H1 (cell line): ENCODE results near the gene ZSCAN18. TPM values are rescaled to one million over a fixed set of nuclear protein-coding genes. Genes with fewer than 3 reads are reported as not detected.

Experiments
- CTCF ChIA-PET: fragments of 300-600 bp; sonication (Branson Sonifier 250); formaldehyde crosslinking; loops from one replicate; lab custom pipeline; 2021; ENCODE audit not compliant: partially characterized antibody; lab: Charles Lee
- POLR2A ChIA-PET: fragments of 300-600 bp; sonication (Branson Sonifier 250); formaldehyde crosslinking; loops from one replicate; lab custom pipeline; 2021; ENCODE audit warnings: inconsistent platforms; ENCODE audit not compliant: partially characterized antibody; lab: Charles Lee
- DNase-seq, 2 experiments: peaks; one replicate each; pipeline versions ENCODE4 v3.0.0 to v3.0.0-alpha.2; 2010 to 2022; ENCODE audit warnings: low spot score in 2 of 2, low read depth in 1 of 2, mixed read lengths in 1 of 2
- FAIRE-seq: peaks from 2 replicates; lab custom pipeline; 2011; peaks lifted over from hg19 to GRCh38; lab: Jason Lieb, UNC
- H2AFZ ChIP-seq: 2 replicates; pipeline ENCODE4 v1.8.1; 2012; ENCODE audit warnings: low read length, inconsistent platforms
- H2AK5ac ChIP-seq: 2 replicates; pipeline ENCODE4 v1.6.1; 2013; ENCODE audit warnings: low read depth, low read length
- H2BK120ac ChIP-seq: replicated peaks from 2 replicates; pipeline ENCODE3; 2013; ENCODE audit warnings: low read depth, low read length, inconsistent platforms
- H2BK12ac ChIP-seq: 2 replicates; pipeline ENCODE4 v1.6.1; 2013; ENCODE audit warnings: low read depth, low read length
- H2BK15ac ChIP-seq: 2 replicates; pipeline ENCODE4 v1.6.1; 2013; ENCODE audit warnings: low read length
- H2BK20ac ChIP-seq: 2 replicates; pipeline ENCODE4 v1.6.1; 2013; ENCODE audit warnings: low read length
- H2BK5ac ChIP-seq: 2 replicates; pipeline ENCODE4 v1.6.1; 2013; ENCODE audit warnings: low read depth, low read length
- H3K14ac ChIP-seq: 2 replicates; pipeline ENCODE4 v1.6.1; 2013; ENCODE audit warnings: inconsistent platforms; ENCODE audit not compliant: insufficient read length
- H3K18ac ChIP-seq: 2 replicates; pipeline ENCODE4 v1.6.1; 2013; ENCODE audit warnings: low read length; ENCODE audit errors: extremely low read depth
- H3K23ac ChIP-seq: 2 replicates; pipeline ENCODE4 v1.6.1; 2013; ENCODE audit warnings: inconsistent platforms; ENCODE audit not compliant: insufficient read length
- H3K23me2 ChIP-seq: 2 replicates; pipeline ENCODE4 v1.6.1; 2013; ENCODE audit warnings: low read depth, low read length
- H3K27ac ChIP-seq: 2 replicates; pipeline ENCODE4 v1.6.1; 2011; ENCODE audit warnings: low read depth, low read length, inconsistent platforms
- H3K27me3 ChIP-seq, 4 experiments: replicated peaks in 1 of 4; 1 replicate in 1 of 4; 2 replicates in 3 of 4; pipeline versions ENCODE4 v1.6.1 to v1.8.1; 2011 to 2013; ENCODE audit warnings: low read length in 3 of 4, mild to moderate bottlenecking in 3 of 4, inconsistent platforms in 2 of 4, mixed read lengths in 2 of 4, moderate library complexity in 1 of 4; ENCODE audit not compliant: control insufficient read depth in 3 of 4, insufficient read depth in 3 of 4; ENCODE audit errors: extremely low read depth in 1 of 4
- H3K36me3 ChIP-seq, 4 experiments: 2 replicates each; pipeline versions ENCODE4 v1.6.1 to v1.8.1; 2011 to 2013; ENCODE audit warnings: mild to moderate bottlenecking in 4 of 4, low read length in 3 of 4, moderate library complexity in 2 of 4, control low read depth in 1 of 4, inconsistent platforms in 1 of 4; ENCODE audit not compliant: insufficient read depth in 4 of 4, control insufficient read depth in 2 of 4
- H3K4ac ChIP-seq: replicated peaks from 2 replicates; pipeline ENCODE3; 2013; ENCODE audit warnings: low read length, low read depth, mixed read lengths, inconsistent platforms; ENCODE audit not compliant: insufficient read length
- H3K4me1 ChIP-seq, 4 experiments: replicated peaks in 1 of 4; 1 replicate in 1 of 4; 2 replicates in 3 of 4; pipeline versions ENCODE4 v1.6.1 to v1.8.1; 2011 to 2013; ENCODE audit warnings: low read length in 3 of 4, inconsistent platforms in 2 of 4, mixed read lengths in 1 of 4; ENCODE audit not compliant: insufficient read depth in 4 of 4, control insufficient read depth in 3 of 4
- H3K4me2 ChIP-seq, 2 experiments: 2 replicates each; pipeline versions ENCODE4 v1.6.1 to v1.8.1; 2011 to 2013; ENCODE audit warnings: low read depth in 2 of 2, low read length in 2 of 2, control low read depth in 1 of 2, inconsistent platforms in 1 of 2, mild to moderate bottlenecking in 1 of 2; ENCODE audit not compliant: insufficient read depth in 1 of 2
- H3K4me3 ChIP-seq, 4 experiments: fragments of 200-600, 300-600 bp in 1 of 4; sonication (generic), shearing (Covaris generic), sonication (Bioruptor Twin) in 1 of 4; 2 replicates each; pipeline versions ENCODE4 v1.5.1 to v1.8.1; 2011 to 2016; ENCODE audit warnings: low read length in 4 of 4, low read depth in 3 of 4, control low read depth in 2 of 4, inconsistent platforms in 2 of 4, mild to moderate bottlenecking in 2 of 4, mixed read lengths in 1 of 4, moderate library complexity in 1 of 4; ENCODE audit not compliant: insufficient read depth in 2 of 4; ENCODE audit errors: extremely low read depth in 1 of 4
- H3K56ac ChIP-seq: replicated peaks from 2 replicates; pipeline ENCODE3; 2013; ENCODE audit warnings: low read depth, mild to moderate bottlenecking, mixed read lengths, low read length, inconsistent platforms; ENCODE audit not compliant: insufficient read length
- H3K79me1 ChIP-seq: 2 replicates; pipeline ENCODE4 v1.6.1; 2013; ENCODE audit warnings: low read depth, low read length, control low read depth
- H3K79me2 ChIP-seq, 2 experiments: 2 replicates each; pipeline versions ENCODE4 v1.6.1 to v1.8.1; 2012 to 2013; ENCODE audit warnings: low read length in 2 of 2, mild to moderate bottlenecking in 2 of 2, inconsistent platforms in 1 of 2; ENCODE audit not compliant: insufficient read depth in 2 of 2, control insufficient read depth in 1 of 2
- H3K9ac ChIP-seq, 4 experiments: replicated peaks in 1 of 4; 1 replicate in 1 of 4; 2 replicates in 3 of 4; pipeline versions ENCODE4 v1.6.1 to v1.8.1; 2011 to 2013; ENCODE audit warnings: low read depth in 3 of 4, low read length in 3 of 4, control low read depth in 2 of 4, mild to moderate bottlenecking in 2 of 4, moderate library complexity in 2 of 4, inconsistent platforms in 1 of 4; ENCODE audit errors: extremely low read depth in 1 of 4
- H3K9me3 ChIP-seq, 2 experiments: 2 replicates each; pipeline versions ENCODE4 v1.6.1 to v1.8.1; 2012 to 2013; ENCODE audit warnings: mild to moderate bottlenecking in 2 of 2, moderate library complexity in 2 of 2, control low read depth in 1 of 2, inconsistent platforms in 1 of 2, low read depth in 1 of 2, low read length in 1 of 2, mixed read lengths in 1 of 2; ENCODE audit not compliant: insufficient read depth in 2 of 2
- H4K20me1 ChIP-seq, 2 experiments: replicated peaks in 1 of 2; 2 replicates each; pipeline versions ENCODE3 to v1.8.1; 2011 to 2013; ENCODE audit warnings: inconsistent platforms in 2 of 2, low read length in 2 of 2, mild to moderate bottlenecking in 1 of 2; ENCODE audit not compliant: insufficient read depth in 2 of 2, control insufficient read depth in 1 of 2
- H4K5ac ChIP-seq: 2 replicates; pipeline ENCODE4 v1.6.1; 2013; ENCODE audit warnings: low read length, low read depth, mixed read lengths, inconsistent platforms; ENCODE audit not compliant: insufficient read length
- H4K8ac ChIP-seq: 2 replicates; pipeline ENCODE4 v1.8.0; 2013; ENCODE audit warnings: mild to moderate bottlenecking, moderate library complexity, low read length, inconsistent platforms; ENCODE audit not compliant: insufficient read depth; ENCODE audit errors: extremely low read depth
- H4K91ac ChIP-seq: replicated peaks from 2 replicates; pipeline ENCODE3; 2013; ENCODE audit warnings: low read length, mixed read lengths, inconsistent platforms; ENCODE audit not compliant: insufficient read length
- EZH2 ChIP-seq: fragments of 200-600 bp; sonication (generic); IDR thresholded peaks from 2 replicates; pipeline ENCODE4 v1.7.1; 2012; ENCODE audit warnings: low read depth, mild to moderate bottlenecking, moderate library complexity, low read length, inconsistent platforms; ENCODE audit not compliant: severe bottlenecking
- POLR2A ChIP-seq, 2 experiments: IDR thresholded peaks; 1 replicate in 1 of 2; 2 replicates in 1 of 2; pipeline ENCODE4 v1.6.1; 2011; ENCODE audit warnings: low read depth in 2 of 2, low read length in 2 of 2, mild to moderate bottlenecking in 2 of 2; ENCODE audit errors: control extremely low read depth in 1 of 2
- WGBS, 2 experiments: shearing (Covaris generic) in 1 of 2; methylation state at CpG; one replicate each; pipeline versions ENCODE4 v1.1.6 to v1.1.7; 2013 to 2015; ENCODE audit warnings: low lambda C conversion rate in 2 of 2, mixed read lengths in 2 of 2, inconsistent platforms in 1 of 2, low coverage in 1 of 2, missing lambda C conversion rate in 1 of 2; ENCODE audit not compliant: insufficient replicate concordance in 2 of 2, insufficient coverage in 1 of 2, insufficient read length in 1 of 2; ENCODE audit errors: extremely low coverage in 1 of 2, missing lambda C conversion rate in 1 of 2; 5-methylcytosine and 5-hydroxymethylcytosine counted together
- polyA plus RNA-seq, 7 experiments: library from polyadenylated mRNA; depleted of rRNA in 3 of 7; stranded (reverse) in 5 of 7; unstranded in 2 of 7; fragments of >200 nt in 5 of 7; fragments of 200-250 nt in 2 of 7; gene quantifications; 1 replicate in 5 of 7; 2 replicates in 1 of 7; 4 replicates in 1 of 7; pipeline versions ENCODE4 v1.2.1 to v1.2.3, GENCODE V29; 2011 to 2013; ENCODE audit warnings: missing spikeins in 2 of 7, mixed read lengths in 2 of 7
- total RNA-seq: library from RNA; stranded (reverse); fragmentation: NEBNext Ultra II Directional; extraction: Animal tissue kit (Norgen Biotek cat#: 25700); gene quantifications from 2 replicates; pipeline ENCODE4 v1.2.1, GENCODE V29; 2021

ZSCAN18 gene
- total and polyA plus RNA-seq, 2 of the 8 experiments (the other 6 are each of a cell fraction or from before 2014, with no cell fraction given), result 37.0 to 41.4 TPM

- 0 out of 4 replicates have a peak, but pooled peaks cover 0 to 4% of the 10 kb centered on the region in 2 experiments for H3K9me3 ChIP-seq
- no peak overlapping the region for H4K91ac ChIP-seq
- H3K27me3 ChIP-seq, result no peaks in the 10 kb centered on the region
- H3K4me3 ChIP-seq, result no peak overlapping the region
- no peaks in the 10 kb centered on the region for H4K20me1 ChIP-seq
- H3K14ac ChIP-seq, result no peak overlapping the region
- no peak overlapping the region for H2BK15ac ChIP-seq
- H3K23ac ChIP-seq, result no peak overlapping the region
- POLR2A ChIA-PET, result interaction anchor here (0.8 to 2.5 kb wide), 10 partner anchors 9 to 93 kb away, joined by 3 to 9 read pairs (median 5); partner anchors contain the start of genes ZNF135 and ZNF606
- H3K4ac ChIP-seq, result no peak overlapping the region
- peaks cover 4% of the 10 kb centered on the region; the same call in 1 of the 2 replicates for H3K79me1 ChIP-seq
- no peak overlapping the region for H2BK120ac ChIP-seq
- DNase-seq (no peak), FAIRE-seq (no peak)
- H2AFZ ChIP-seq, result no peak overlapping the region
- H2BK12ac ChIP-seq, result no peak overlapping the region
- TF ChIP-seq POLR2A (IDR thresholded peaks at IDR 0.05; ENCODE audit: control extremely low read depth in 1 of 2, low read depth in 2 of 2, low read length in 2 of 2), result peak in 1 of 2 experiments; percentile 42; a peak in 1 of 3 replicates
- TF ChIP-seq EZH2, result no peak
- H2AK5ac ChIP-seq, result no peak overlapping the region
- no peaks in the 10 kb centered on the region for H3K36me3 ChIP-seq
- H3K27ac ChIP-seq, result no peak overlapping the region
- 88% methylated on average over 9 of the region's 10 CpGs; no CpG with 5 or more reads in 1 of the 2 experiments for WGBS, 2 experiments
- peaks cover 0 to 16% of the 10 kb centered on the region in 2 experiments; a peak in 1 of 4 replicates for H3K79me2 ChIP-seq
- no peak overlapping the region for H4K5ac ChIP-seq
- no peak overlapping the region for H3K9ac ChIP-seq
- H3K4me2 ChIP-seq, result no peak overlapping the region
- H2BK5ac ChIP-seq, result no peak overlapping the region
- no peak overlapping the region for H3K18ac ChIP-seq
- peaks cover 2% of the 10 kb centered on the region; the same call in 1 of the 2 replicates for H3K23me2 ChIP-seq
- CTCF ChIA-PET, result interaction anchor here (0.6 to 1.5 kb wide), 3 partner anchors 40 to 129 kb away, joined by 3 to 7 read pairs (median 5); no protein-coding TSS in a partner anchor
- H4K8ac ChIP-seq, result no peak overlapping the region
- H3K4me1 ChIP-seq, result peaks cover 0 to 6% (median 5%) of the 10 kb centered on the region in 4 experiments; a peak in 5 of 7 replicates
- H2BK20ac ChIP-seq, result no peak overlapping the region
- no peak overlapping the region for H3K56ac ChIP-seq
Observed at GRCh38 chr19:58095328-58095727, 2.7 kb downstream of the ZSCAN18 start.
